Endothelial cell of hepatic sinusoid (primary cell): Measurements from ENCODE around the gene SH2D4B.

Experiments used
- in situ Hi-C: cut with HindIII; loops from 2 replicates; pipeline ENCODE4 v1.10.0; 2017; ENCODE audit warnings: low sequenced_read_pairs

Gene SH2D4B

GRCh38 chr10:80671847-80672246 lies 134.1 kb downstream of the SH2D4B start:
- in situ Hi-C loops = loop anchor here (5.0 kb wide), 1 partner anchor 40 kb away; no protein-coding TSS in a partner anchor

DNA sequence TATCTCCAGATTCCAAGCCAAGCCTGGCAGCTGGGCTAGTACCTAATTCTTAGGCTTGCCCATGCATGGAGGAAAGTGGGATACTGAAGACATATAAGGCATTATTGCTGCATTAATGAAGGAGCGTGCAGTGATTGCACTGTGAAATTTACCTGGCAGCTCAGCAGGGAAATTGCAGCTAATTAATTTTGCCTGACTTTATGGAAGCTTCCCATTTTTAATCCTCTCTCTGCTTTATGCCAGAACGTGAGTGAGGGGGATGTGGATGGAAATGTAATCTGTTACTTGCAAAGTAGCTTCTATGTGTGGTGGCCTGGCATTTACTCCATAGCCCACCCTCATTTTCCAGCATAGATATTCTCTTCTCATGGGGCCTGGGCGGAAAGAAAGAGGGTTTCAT lies 134.9 kb downstream of the SH2D4B start:
- in situ Hi-C loops = loop anchor here (5.0 kb wide), 1 partner anchor 40 kb away; no protein-coding TSS in a partner anchor

DNA sequence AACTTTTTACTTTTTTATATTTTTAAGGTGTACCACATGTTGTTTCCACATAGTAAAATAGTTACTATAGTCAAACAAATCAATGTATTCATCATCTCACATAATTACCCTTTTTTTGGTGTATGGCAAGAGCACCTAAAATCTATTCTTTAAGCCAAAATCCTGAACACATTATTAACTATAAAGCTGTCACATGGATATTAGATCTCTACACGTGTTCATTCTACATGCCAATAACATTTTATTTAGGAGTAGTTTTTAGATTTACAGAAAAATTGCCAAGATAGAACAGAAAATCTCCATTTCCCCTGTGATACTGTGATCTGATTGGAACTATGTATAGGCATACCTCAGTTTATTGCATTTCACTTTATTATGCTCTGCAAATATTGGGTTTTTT lies 137.1 kb downstream of the SH2D4B start:
- in situ Hi-C loops = loop anchor here (5.0 kb wide), 1 partner anchor 37 kb away; no protein-coding TSS in a partner anchor

DNA sequence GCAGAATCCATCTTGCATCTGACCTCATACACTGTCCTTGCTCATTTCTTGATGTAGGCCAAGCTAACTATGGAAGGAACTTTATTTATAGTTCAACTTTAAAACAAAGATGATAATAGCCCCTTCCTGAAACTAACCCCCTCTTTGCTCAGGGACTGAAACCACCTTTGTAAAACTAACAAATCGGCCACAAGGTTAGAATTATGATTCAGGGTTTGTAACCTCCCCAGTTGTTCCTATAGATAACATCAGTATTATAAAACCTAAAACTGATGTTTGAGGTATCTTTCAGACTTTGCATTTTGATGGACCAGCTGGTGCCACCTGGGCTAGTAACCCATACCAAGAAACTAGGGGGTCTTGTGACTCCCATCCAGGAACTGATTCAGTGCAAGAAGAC lies 143.4 kb downstream of the SH2D4B start:
- in situ Hi-C loops = no loop called here

DNA sequence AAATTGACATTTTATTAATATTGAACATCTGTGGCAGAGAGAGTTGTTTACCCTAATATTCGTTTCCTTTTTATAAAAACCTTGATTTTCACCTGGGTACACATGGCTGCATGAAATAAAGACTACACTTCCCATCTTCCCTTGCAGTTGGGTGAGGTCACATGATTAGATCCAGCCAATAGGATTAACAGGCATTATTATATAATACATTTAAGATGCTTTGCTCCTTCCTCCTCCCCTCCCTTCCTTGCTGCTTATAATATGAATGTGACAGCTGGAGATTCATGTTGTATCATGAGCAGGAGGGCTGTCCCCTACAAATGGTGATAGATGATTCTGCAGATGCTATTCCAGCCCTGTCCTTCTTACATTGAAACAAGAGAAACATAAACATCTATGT lies 146.6 kb downstream of the SH2D4B start:
- in situ Hi-C loops = no loop called here

- in situ Hi-C loops = no loop called here
Observed at GRCh38 chr10:80685355-80685754, 147.7 kb downstream of the SH2D4B start.

DNA sequence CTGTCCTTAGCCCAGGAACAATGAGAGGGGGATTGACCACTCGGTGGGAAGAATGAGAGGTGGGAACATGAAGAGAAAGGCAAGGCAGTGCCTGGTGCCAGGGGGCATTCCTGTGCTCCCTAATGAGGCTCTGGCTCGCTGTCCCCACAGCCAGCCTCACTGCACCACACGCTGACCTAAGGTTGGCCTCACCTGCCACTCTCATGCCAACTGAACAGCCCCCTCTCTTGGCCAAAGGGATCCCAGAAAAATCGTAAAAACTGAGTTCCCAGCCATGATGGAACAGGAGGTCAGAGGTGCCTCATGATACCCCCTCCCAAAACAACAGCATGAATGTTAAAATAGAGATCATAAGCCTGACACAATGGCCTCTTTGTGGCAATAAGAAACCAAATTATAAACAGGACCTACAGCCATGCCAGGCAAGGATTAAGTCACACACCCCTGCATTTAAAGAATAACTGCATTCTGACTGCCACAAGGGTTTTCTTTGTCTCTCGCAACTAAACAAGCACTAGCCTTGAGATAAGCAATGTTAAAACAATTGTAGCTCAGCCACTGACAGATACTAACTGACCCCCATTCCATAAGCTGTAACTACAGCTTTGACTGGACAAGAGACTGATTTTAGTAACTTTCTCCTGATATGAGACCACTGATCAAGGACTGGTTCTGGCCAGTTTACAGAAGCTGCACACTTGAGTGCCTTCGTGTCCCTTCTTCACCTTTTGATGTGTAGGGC lies 149.2 kb downstream of the SH2D4B start:
- in situ Hi-C loops = no loop called here

DNA sequence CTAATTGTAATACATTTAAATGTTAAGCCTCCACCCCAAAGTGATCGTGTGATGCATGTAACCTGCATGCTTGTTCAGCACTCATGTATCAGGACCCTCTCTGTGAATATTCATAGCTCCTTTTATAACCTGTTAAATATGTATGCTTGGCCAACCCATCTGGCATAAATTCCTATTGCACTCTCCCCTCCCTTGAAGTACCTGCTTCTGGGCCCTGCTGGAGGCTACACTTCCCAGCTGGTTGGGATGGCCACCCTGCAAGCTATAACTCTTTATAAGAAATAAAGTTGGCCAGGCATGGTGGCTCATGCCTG lies 149.7 kb downstream of the SH2D4B start:
- in situ Hi-C loops = no loop called here

- in situ Hi-C loops = no loop called here
Observed at GRCh38 chr10:80690434-80690833, 152.7 kb downstream of the SH2D4B start.

- in situ Hi-C loops = no loop called here
Observed at GRCh38 chr10:80691441-80691840, 153.7 kb downstream of the SH2D4B start.

- in situ Hi-C loops = no loop called here
Observed at GRCh38 chr10:80693565-80693964, 155.9 kb downstream of the SH2D4B start.

GRCh38 chr10:80694930-80695329 lies 157.2 kb downstream of the SH2D4B start:
- in situ Hi-C loops = no loop called here
